ENCODE data around the gene KRT1.

- TF ChIP-seq POLR2A (IDR thresholded peaks at IDR 0.05; ENCODE audit: low read length) (no peak), GATA1 (IDR thresholded peaks at IDR 0.05; ENCODE audit: low read depth, low read length) (no peak)
Measured at GRCh38 chr12:52646613-52647012, 33.6 kb downstream of the KRT1 start.

Measured in erythroblast (primary cell).